SIG-M5 (cell line): Measurements from ENCODE around the gene ABCD3.
"Not testable (repeated sequence)": the region's sequence is repeated elsewhere in the genome, so short reads cannot be mapped to it uniquely, and the experiment has no call there.

Experiments used
- DNase-seq: peaks from one replicate; lab custom pipeline; 2025; lab: John Stamatoyannopoulos, UW

ABCD3 gene

DNA sequence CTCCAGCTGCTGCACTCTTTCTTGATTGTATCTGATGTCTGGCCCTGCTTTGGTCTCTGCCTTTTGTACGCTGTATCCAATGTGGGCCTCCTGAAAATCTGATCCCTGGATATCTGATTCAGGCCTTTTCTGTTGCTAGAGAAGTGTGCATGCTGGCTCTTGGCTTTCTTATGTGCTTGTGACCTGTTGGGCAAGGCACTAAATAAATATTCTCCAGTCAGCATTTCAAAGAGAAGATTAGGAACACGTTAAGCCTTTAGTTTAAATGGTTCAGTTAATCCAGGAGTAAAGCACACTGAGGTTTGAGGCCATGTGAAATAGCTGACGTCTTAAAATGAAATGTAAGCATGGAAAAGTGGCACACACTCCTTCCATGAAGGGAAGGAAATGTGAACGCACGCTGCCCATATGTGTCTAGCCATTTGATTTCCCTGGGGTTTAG, 132.6 kb downstream of the ABCD3 start:
- DNase-seq, result no peak

DNA sequence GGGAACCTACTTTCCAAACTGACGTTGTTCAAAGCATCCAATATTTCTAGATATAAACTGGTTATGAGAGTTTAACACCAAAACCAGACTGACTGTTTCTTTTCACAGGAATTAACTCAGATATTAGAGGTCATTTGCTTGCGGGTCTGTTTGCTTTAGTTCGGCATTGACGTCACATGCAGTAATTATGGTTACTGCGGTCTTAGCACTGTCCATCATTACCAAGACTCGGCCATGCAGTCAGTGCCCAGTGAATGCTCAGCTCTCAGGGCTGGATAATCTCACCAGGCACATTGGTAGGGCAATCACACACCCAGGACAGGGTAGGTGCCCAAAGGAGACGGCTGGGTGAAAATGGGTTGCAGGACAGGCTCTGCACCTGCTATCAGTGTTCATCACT, 133.3 kb downstream of the ABCD3 start:
- DNase-seq, result no peak

DNA sequence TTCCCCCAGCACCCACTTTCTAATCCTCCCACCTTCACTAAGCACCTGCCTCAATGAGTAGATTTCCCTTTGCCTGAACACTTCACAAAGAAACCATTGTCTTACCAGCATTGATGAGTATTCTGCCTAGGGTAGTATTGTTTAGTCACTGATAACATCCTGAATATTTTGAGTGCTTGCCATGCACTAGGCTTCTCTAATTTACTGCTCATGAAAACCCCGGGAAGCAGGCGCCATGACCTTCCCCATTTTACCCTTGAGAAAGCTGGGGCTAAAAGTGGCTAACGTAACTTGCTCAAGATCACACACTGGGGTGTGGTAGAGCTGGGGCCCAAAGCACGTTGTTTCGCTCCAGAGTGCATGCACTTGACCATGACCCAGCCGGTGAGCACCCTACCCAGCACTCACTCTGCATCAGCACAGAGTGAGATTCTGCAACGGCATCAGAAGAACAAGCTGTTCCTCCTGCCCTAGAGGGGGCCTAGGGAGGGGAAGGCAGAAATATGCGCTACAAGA, 133.9 kb downstream of the ABCD3 start:
- no peak for DNase-seq

DNA sequence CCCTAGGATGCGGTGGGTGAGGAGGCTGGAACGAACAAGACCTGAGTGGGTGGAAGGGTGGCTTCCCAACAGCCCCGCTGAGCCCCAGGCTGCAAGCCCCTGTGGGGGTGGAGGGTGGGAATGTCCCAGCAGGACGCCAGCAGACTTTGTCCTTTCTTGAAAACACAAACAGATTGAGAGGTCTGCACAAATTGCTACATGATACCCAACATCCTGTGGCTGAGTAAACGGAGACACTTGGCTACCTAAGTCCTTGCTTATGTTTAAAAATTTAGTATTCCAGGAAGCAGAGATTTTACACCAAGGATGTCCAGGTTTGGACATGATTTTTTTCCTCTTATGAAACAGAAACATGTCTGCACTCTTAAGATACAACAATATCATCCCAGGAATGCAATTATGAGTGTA, 135.1 kb downstream of the ABCD3 start:
- no peak for DNase-seq

DNA sequence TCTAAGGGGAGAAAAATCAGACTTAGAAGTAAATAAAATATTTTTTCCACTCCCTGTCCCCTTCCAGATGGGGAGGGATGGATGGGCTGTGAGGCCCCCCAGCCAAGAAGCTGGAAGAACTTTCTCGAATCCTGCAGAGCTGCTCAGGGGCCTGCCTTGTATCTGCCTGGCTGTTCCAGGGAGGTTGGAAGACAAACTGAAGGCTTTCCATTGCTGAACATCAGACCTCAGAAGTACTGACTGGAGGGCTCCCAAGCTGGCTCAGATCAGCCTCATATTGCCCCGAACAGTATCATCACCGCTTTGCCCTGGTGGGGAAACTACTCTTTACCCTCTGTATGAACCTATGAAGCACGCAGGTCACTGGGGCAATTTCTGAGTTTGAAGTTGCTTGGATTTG, 135.7 kb downstream of the ABCD3 start:
- DNase-seq, result no peak

DNA sequence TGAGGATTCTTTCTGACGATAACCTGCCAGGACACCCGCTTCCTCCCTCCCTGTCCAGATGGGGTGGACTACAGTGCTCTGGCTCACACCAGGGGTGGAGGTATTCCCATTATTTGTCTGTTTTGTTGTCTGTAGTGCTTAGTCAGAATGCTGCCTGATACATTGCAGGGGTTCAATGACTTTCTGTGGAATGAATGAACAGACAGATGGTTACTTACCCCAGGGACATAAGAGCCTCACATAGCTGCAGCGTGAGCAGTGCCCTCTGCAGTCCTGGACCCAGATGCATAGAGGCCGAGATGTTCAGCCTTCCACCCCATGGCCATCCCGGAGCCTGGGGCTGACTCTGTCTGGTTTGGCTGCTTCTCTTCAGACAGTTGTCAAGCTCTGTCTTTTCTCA, 136.4 kb downstream of the ABCD3 start:
- no peak for DNase-seq

DNA sequence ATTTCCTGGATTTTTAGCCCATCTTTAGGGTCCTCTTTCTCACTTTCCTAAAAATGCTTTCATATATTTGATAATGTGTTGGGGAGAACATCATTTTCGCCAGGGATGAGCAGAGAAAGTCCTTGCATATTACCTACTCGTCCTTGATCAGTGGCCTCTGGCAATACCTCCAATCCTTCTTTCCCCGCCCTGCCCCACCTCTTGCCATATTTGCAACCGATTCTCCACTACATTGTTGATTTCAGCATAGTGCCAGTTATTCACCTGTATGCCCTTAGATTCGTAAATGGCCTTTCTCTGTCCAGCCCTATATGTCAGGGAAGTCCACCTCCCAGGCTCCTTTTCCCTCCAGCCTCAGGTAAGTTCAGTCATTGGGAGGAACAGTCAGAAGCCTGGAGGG, 136.9 kb downstream of the ABCD3 start:
- no peak for DNase-seq

DNA sequence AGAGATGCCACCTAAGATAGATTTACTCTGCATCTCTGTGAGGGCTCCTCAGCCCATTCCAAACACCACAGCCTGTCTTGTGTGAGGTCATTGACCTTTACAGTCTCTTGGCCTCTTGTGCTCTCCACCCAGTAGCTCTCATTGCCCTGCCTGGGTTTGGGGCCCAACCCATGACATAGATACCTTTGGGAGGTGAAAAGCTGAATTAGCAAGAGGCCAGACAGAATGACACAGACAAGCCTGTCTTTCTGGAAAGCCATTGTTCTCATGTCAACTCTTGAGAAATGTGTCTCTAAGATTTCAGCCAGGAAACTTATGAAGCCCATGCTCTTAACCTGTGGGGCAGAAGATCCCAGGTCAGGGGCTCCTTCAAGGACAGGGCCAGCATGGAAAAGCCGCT, 141.7 kb downstream of the ABCD3 start:
- no peak for DNase-seq

DNA sequence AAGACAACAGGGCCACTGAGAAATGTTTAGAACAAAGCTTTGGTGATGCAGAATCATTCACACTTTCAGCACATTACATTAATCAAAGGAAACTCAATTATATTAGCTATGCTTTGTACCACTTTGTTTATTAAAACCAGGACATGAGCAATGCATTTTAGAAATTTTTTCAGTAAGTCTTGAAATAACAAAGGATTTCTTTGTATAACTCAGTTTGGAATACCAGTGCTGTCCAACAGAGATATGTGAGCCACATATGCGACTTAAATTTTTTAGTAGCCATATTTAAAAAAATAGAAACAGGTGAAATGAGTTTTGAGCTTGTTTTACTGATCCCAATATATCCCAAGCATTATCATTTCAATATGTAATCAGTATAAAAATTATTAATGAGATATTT, 142.1 kb downstream of the ABCD3 start:
- DNase-seq, result no peak

DNA sequence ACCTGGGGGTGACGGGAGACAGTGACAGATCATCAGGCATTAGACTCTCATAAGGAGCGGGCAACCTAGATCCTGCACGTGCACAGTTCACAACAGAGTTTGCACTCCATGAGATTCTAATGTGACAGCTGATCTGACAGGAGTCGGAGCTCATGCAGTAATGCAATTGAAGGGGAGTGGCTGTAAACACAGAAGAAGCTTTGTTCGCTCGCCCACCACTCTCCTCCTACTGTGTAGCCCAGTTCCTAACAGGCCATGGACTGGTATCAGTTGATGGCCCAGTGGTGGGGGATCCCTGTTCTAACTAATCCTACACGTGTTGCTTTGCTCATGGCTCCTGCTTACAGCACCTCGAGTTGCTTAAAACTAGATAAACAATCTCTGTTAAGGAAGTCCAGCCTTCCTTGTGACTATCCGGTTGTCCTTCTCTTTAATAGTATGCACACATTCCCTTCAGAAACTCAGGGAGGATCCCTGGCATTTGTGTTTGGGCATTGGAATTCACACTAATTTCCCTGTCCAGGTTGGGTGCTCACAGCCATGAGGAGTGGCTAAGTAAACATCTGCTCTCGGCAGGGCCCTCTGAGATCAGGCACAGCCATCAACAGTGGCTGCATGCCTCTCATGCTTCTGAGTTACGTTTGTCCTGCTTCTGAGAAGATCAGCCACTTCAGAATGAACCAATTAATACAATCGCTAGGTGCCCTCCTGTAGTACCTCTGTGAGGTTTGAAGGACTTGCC, 144.5 kb downstream of the ABCD3 start:
- no peak for DNase-seq

DNA sequence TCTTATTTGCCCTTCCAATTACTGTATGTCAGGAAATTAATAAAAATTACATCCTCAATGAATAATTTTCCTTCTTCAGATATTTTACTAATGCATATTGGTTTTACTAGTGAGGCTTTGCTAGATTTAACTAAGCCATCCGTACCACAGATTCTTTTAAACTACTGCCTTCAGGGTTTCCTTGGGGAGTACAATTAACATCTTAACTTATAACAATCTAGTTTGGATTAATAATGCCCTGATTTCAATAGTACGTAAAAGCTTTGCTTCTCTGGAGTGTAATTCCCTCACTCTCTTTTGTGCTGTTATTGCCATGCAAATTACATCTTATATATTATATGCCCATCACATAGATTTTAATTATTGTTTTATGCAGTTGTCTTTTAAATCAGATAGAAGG, 147.7 kb downstream of the ABCD3 start:
- no peak for DNase-seq

DNA sequence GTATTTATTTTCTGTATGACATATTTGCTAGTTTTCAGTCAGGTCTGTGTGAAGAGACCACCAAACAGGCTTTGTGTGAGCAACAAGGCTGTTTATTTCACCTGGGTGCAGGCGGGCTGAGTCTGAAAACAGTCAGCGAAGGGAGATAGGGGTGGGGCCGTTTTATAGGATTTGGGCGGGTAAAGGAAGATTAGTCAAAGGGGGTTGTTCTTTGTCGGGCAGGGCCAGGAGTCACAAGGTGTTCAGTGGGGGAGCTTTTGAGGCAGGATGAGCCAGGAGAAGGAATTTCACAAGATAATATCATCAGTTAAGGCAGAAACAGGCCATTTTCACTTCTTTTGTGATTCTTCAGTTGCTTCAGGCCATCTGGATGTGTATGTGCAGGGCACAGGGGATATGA, 148.2 kb downstream of the ABCD3 start:
- DNase-seq, result not testable (repeated sequence)

DNA sequence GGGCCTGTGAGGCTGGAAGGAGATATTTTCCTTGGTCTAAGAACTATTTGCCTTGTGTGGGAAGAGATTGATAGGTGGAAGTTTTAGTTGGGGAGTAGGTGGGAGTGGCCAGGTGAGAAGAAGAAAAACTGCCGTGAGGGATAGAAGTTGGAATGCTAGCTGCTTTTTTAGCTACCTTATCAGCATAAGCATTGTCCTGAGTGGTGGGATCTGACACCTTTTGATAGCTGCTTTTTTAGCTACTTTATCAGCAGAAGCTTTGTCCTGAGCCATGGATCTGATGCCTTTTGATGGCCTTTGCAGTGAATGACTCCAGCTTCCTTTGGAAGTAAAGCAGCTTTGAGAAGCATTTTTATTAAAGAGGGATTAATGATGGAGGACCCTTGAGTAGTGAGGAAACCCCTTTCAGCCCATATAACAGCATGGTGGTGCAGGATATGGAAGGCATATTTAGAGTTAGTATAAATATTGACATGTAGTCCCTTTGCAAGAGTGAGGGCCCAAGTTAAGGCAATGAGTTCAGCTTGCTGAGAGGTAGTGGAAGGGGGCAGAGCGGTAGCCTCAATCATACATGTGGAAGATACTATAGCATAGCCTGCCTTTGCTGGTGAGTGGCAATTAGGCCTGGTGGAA, 149.9 kb downstream of the ABCD3 start:
- not testable (repeated sequence) for DNase-seq
